Measurements from ENCODE around the gene ZBED4. TPM values are rescaled to one million over a fixed set of nuclear protein-coding genes. Genes with fewer than 3 reads are reported as not detected.

ZBED4 gene
- total RNA-seq, 1 experiment from 2014 or later: 29.2 TPM

- TF ChIP-seq MAX (CRISPR knock-in tag; IDR thresholded peaks at IDR 0.05) (no peak), OVOL2 (CRISPR knock-in tag; IDR thresholded peaks at IDR 0.05; ENCODE audit: borderline replicate concordance) (no peak), ZNF317 (CRISPR knock-in tag; IDR thresholded peaks at IDR 0.05; ENCODE audit: borderline replicate concordance, low read depth) (no peak), CREB1 (CRISPR knock-in tag; IDR thresholded peaks at IDR 0.05) (no peak), USF2 (CRISPR knock-in tag; IDR thresholded peaks at IDR 0.05) (no peak)
Measured at GRCh38 chr22:49934160-49934890, 80.7 kb downstream of the ZBED4 start (continued).

DNA sequence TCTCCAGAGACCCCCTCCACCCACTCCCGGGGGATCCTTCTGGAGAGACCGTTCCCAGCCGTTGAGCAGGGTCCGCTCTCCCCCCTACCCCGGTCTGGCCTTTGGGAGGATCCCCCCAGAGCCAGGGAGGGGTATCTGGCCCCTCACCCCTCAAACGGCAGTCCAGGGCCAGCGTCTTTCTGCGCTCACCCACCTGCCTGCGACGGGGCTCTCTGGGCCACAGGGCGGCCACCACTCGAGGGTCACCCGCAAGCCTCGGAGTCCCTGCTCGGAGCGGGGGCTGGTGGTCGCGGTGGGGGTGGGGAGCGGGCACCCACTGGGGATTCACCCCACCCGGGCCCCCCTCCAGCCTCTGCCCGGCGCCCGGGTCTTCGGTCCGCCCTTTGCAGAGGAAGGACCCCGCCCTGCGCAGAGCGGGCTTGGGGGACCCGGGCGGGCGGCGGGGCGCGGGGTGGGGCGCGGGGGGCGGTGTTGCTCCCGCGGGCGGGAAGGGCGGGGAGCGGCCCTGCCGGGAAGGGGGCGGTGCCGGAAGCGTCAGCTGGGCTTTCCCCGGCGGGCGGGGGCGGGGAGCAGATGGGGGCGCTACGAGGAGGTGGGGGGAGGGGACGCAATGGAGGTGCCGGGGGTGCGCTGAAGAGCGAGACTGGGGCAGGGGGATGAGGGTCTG, 81.4 kb downstream of the ZBED4 start:
- Mint-ChIP-seq H3K4me3 (peak overlapping the region; percentile 27), H3K9me3 (no peaks in the 10 kb centered on the region), H3K4me1 (peaks cover 8% of the 10 kb centered on the region), H3K27me3 (ENCODE audit: low read depth) (peaks cover 11% of the 10 kb centered on the region; the same call in 1 of the 2 replicates), H3K27ac (no peak overlapping the region), H3K36me3 (no peaks in the 10 kb centered on the region)
- ChIA-PET CTCF (interaction anchor here (0.6 to 0.9 kb wide), 3 partner anchors 17 to 421 kb away, joined by 3 to 5 read pairs (median 4); partner anchors contain the start of genes ALG12 and CRELD2), POLR2A (no interaction called here)
- ATAC-seq (peak; percentile 8; the same call in 1 of the 2 replicates), DNase-seq (ENCODE audit: low spot score) (peak; percentile 79)
- TF ChIP-seq NR3C1 (CRISPR knock-in tag; conservative IDR thresholded peaks at IDR 0.05; ENCODE audit: low read depth): no peak
- TF ChIP-seq PRDM15 (CRISPR knock-in tag; IDR thresholded peaks at IDR 0.05): peak; percentile 44; the same call in 1 of the 2 replicates
- no peak for TF ChIP-seq GABPB1 (CRISPR knock-in tag; IDR thresholded peaks at IDR 0.05)
- TF ChIP-seq, protein P1, sequence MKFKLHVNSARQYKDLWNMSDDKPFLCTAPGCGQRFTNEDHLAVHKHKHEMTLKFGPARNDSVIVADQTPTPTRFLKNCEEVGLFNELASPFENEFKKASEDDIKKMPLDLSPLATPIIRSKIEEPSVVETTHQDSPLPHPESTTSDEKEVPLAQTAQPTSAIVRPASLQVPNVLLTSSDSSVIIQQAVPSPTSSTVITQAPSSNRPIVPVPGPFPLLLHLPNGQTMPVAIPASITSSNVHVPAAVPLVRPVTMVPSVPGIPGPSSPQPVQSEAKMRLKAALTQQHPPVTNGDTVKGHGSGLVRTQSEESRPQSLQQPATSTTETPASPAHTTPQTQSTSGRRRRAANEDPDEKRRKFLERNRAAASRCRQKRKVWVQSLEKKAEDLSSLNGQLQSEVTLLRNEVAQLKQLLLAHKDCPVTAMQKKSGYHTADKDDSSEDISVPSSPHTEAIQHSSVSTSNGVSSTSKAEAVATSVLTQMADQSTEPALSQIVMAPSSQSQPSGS (CRISPR knock-in tag; IDR thresholded peaks at IDR 0.05; ENCODE audit: borderline replicate concordance, low read depth): no peak

- POLR2A ChIA-PET: no interaction called here
- H3K9me3 Mint-ChIP-seq: peaks cover under 1% of the 10 kb centered on the region; the same call in 1 of the 2 replicates
- peaks cover 8% of the 10 kb centered on the region for H3K4me1 Mint-ChIP-seq
- DNase-seq (ENCODE audit: low spot score) (no peak), ATAC-seq (no peak)
- H3K4me3 Mint-ChIP-seq: no peak overlapping the region
- H3K27me3 Mint-ChIP-seq (ENCODE audit: low read depth): peaks cover 6% of the 10 kb centered on the region
- CTCF ChIA-PET: interaction anchor here (0.8 to 2.2 kb wide), 3 partner anchors 95 to 124 kb away, joined by 3 to 23 read pairs (median 4); no protein-coding TSS in a partner anchor
- no peaks in the 10 kb centered on the region for H3K36me3 Mint-ChIP-seq
- H3K27ac Mint-ChIP-seq: no peak overlapping the region
- TF ChIP-seq NFYB (CRISPR knock-in tag; conservative IDR thresholded peaks at IDR 0.05; ENCODE audit: low read depth) (no peak), ZNF425 (CRISPR knock-in tag; conservative IDR thresholded peaks at IDR 0.05) (no peak), CREM (CRISPR knock-in tag; IDR thresholded peaks at IDR 0.05) (no peak), NR2C2 (CRISPR knock-in tag; IDR thresholded peaks at IDR 0.05) (no peak), NR3C1 (CRISPR knock-in tag; conservative IDR thresholded peaks at IDR 0.05; ENCODE audit: low read depth) (no peak), PRDM15 (CRISPR knock-in tag; IDR thresholded peaks at IDR 0.05) (no peak), FOXP1 (CRISPR knock-in tag; IDR thresholded peaks at IDR 0.05; ENCODE audit: borderline replicate concordance) (no peak)
- TF ChIP-seq, protein P2, sequence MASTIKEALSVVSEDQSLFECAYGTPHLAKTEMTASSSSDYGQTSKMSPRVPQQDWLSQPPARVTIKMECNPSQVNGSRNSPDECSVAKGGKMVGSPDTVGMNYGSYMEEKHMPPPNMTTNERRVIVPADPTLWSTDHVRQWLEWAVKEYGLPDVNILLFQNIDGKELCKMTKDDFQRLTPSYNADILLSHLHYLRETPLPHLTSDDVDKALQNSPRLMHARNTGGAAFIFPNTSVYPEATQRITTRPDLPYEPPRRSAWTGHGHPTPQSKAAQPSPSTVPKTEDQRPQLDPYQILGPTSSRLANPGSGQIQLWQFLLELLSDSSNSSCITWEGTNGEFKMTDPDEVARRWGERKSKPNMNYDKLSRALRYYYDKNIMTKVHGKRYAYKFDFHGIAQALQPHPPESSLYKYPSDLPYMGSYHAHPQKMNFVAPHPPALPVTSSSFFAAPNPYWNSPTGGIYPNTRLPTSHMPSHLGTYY (CRISPR knock-in tag; IDR thresholded peaks at IDR 0.05): no peak
Measured at GRCh38 chr22:49935561-49935960, 81.9 kb downstream of the ZBED4 start.
